HCT116 (cell line): ENCODE measurements around the gene TBC1D8. TPM values are rescaled to one million over a fixed set of nuclear protein-coding genes. Genes with fewer than 3 reads are reported as not detected.

Source experiments
- ATAC-seq: fragments of 200-7000 bp; cut with Tn5 transposase; 2 replicates; pipeline ENCODE4 v1.9.1; 2020; ENCODE audit warnings: mild to moderate bottlenecking, moderate library complexity
- BruUV-seq: library from RNA; stranded (reverse); fragments of 400-500 nt; replicated peaks from 2 replicates; lab custom pipeline; 2021; lab: Mats Ljungman, UMichigan
- CTCF ChIA-PET: fragments of 300-600 bp; sonication (Branson Sonifier 250); formaldehyde crosslinking; loops from one replicate; lab custom pipeline; 2021; ENCODE audit warnings: antibody characterized with exemption; lab: Charles Lee
- POLR2A ChIA-PET: fragments of 300-600, 350-600 bp; sonication (Branson Sonifier 250); formaldehyde crosslinking; loops from one replicate; lab custom pipeline; 2021; ENCODE audit warnings: antibody characterized with exemption; lab: Charles Lee
- RAD21 ChIA-PET, 2 experiments: fragments of 300-600 bp; sonication (Branson Sonifier 250); formaldehyde crosslinking; loops; one replicate each; lab custom pipeline; 2023; ENCODE audit warnings: low total read pairs in 2 of 2; ENCODE audit not compliant: uncharacterized antibody in 2 of 2, unreplicated experiment in 2 of 2, low non-redundant PET in 1 of 2; lab: Charles Lee
- DNase-seq: peaks from one replicate; pipeline ENCODE4 v3.0.0-alpha.2; 2010; ENCODE audit warnings: low read depth, low spot score
- H2AFZ ChIP-seq: fragments of 200-600 bp; shearing (Covaris generic), sonication (generic); 2 replicates; pipeline ENCODE4 v1.6.1; 2017; ENCODE audit warnings: low read depth, mixed run types, mixed read lengths, antibody characterized with exemption, low read length; ENCODE audit not compliant: poor library complexity, severe bottlenecking
- H3K27ac ChIP-seq: 2 replicates; pipeline ENCODE4 v1.5.1; 2012; ENCODE audit warnings: low read depth, low read length
- H3K27me3 ChIP-seq: fragments of 200-600 bp; sonication (generic); 2 replicates; pipeline ENCODE4 v1.6.1; 2016; ENCODE audit warnings: mixed run types, low read length, mixed read lengths; ENCODE audit not compliant: insufficient read depth
- H3K36me3 ChIP-seq, 2 experiments: fragments of 200-500 bp in 1 of 2; fragments of 200-600 bp in 1 of 2; sonication (Bioruptor generic) in 1 of 2; sonication (generic) in 1 of 2; 2 replicates each; pipeline versions ENCODE4 v1.5.1 to v1.6.1; 2014 to 2016; ENCODE audit warnings: low read length in 2 of 2, inconsistent platforms in 1 of 2, mixed read lengths in 1 of 2, mixed run types in 1 of 2; ENCODE audit not compliant: insufficient read depth in 2 of 2, control insufficient read depth in 1 of 2
- H3K4me1 ChIP-seq, 2 experiments: fragments of 200-600 bp in 1 of 2; sonication (generic) in 1 of 2; 2 replicates each; pipeline versions ENCODE4 v1.5.1 to v1.6.1; 2012 to 2017; ENCODE audit warnings: low read length in 2 of 2, inconsistent platforms in 1 of 2, mild to moderate bottlenecking in 1 of 2, mixed read lengths in 1 of 2, mixed run types in 1 of 2, moderate library complexity in 1 of 2; ENCODE audit not compliant: insufficient read depth in 2 of 2, control insufficient read depth in 1 of 2
- H3K4me2 ChIP-seq: fragments of 200-600 bp; sonication (generic); 2 replicates; pipeline ENCODE4 v1.6.1; 2017; ENCODE audit warnings: mixed run types, low read length, mixed read lengths
- H3K4me3 ChIP-seq, 2 experiments: fragments of 200-600 bp in 1 of 2; sonication (generic) in 1 of 2; replicated peaks in 1 of 2; 2 replicates each; pipeline ENCODE4 v1.5.1; 2011 to 2016; ENCODE audit warnings: low read length in 2 of 2, control low read depth in 1 of 2, low read depth in 1 of 2, mild to moderate bottlenecking in 1 of 2, mixed read lengths in 1 of 2, mixed run types in 1 of 2
- H3K79me2 ChIP-seq: fragments of 200-600 bp; sonication (generic); 2 replicates; pipeline ENCODE4 v1.6.1; 2017; ENCODE audit warnings: mild to moderate bottlenecking, mixed run types, low read length, moderate library complexity, mixed read lengths; ENCODE audit not compliant: insufficient read depth
- H3K9ac ChIP-seq: fragments of 200-600 bp; sonication (generic); 2 replicates; pipeline ENCODE4 v1.6.1; 2016; ENCODE audit warnings: low read length, mixed read lengths
- H3K9me2 ChIP-seq: fragments of 200-600 bp; sonication (generic), shearing (Covaris generic); 2 replicates; pipeline ENCODE4 v1.6.1; 2017; ENCODE audit warnings: mixed run types, mild to moderate bottlenecking, moderate library complexity; ENCODE audit not compliant: insufficient read depth
- H3K9me3 ChIP-seq, 2 experiments: fragments of 200-500 bp in 1 of 2; fragments of 200-600 bp in 1 of 2; sonication (Bioruptor generic) in 1 of 2; sonication (generic) in 1 of 2; 2 replicates each; pipeline ENCODE4 v1.6.1; 2014 to 2017; ENCODE audit warnings: low read length in 2 of 2, mixed read lengths in 2 of 2, inconsistent platforms in 1 of 2, low read depth in 1 of 2, mild to moderate bottlenecking in 1 of 2, mixed run types in 1 of 2, moderate library complexity in 1 of 2; ENCODE audit not compliant: control insufficient read depth in 1 of 2, insufficient read depth in 1 of 2
- H4K20me1 ChIP-seq: fragments of 200-600 bp; sonication (generic), shearing (Covaris generic); 2 replicates; pipeline ENCODE4 v1.6.1; 2017; ENCODE audit warnings: mixed run types, mild to moderate bottlenecking, moderate library complexity; ENCODE audit not compliant: insufficient read depth
- ATF3 ChIP-seq: IDR thresholded peaks from 2 replicates; pipeline ENCODE4 v1.6.1; 2012
- CTCF ChIP-seq, 3 experiments: fragments of 200-600 bp in 1 of 3; sonication (generic) in 1 of 3; IDR thresholded peaks in 2 of 3; conservative IDR thresholded peaks in 1 of 3; 2 replicates each; pipeline ENCODE4 v1.5.1; 2012 to 2017; ENCODE audit warnings: low read depth in 2 of 3, low read length in 2 of 3, antibody characterized with exemption in 1 of 3, borderline replicate concordance in 1 of 3, control low read depth in 1 of 3, mild to moderate bottlenecking in 1 of 3, mixed read lengths in 1 of 3, mixed run types in 1 of 3, moderate library complexity in 1 of 3; ENCODE audit not compliant: insufficient read depth in 1 of 3
- ELF1 ChIP-seq: IDR thresholded peaks from 2 replicates; pipeline ENCODE4 v1.6.1; 2012; ENCODE audit warnings: low read depth, borderline replicate concordance
- EZH2 ChIP-seq: fragments of 200-600 bp; sonication (generic); IDR thresholded peaks from 2 replicates; pipeline ENCODE4 v1.6.1; 2017; ENCODE audit warnings: antibody characterized with exemption, mixed run types
- JUND ChIP-seq: IDR thresholded peaks from 2 replicates; pipeline ENCODE4 v1.6.1; 2012
- POLR2A ChIP-seq: IDR thresholded peaks from 2 replicates; pipeline ENCODE4 v1.7.0; 2011; ENCODE audit warnings: borderline replicate concordance; ENCODE audit not compliant: insufficient read depth, insufficient read length; ENCODE audit errors: extremely low read depth
- POLR2AphosphoS5 ChIP-seq: IDR thresholded peaks from 2 replicates; pipeline ENCODE4 v1.6.1; 2011; ENCODE audit warnings: mild to moderate bottlenecking, low read depth, low read length, moderate library complexity
- RAD21 ChIP-seq: IDR thresholded peaks from 2 replicates; pipeline ENCODE4 v1.6.1; 2012; ENCODE audit warnings: low read depth, mild to moderate bottlenecking
- REST ChIP-seq: IDR thresholded peaks from 2 replicates; pipeline ENCODE4 v1.6.1; 2012; ENCODE audit warnings: low read depth
- SIN3A ChIP-seq: IDR thresholded peaks from 2 replicates; pipeline ENCODE4 v1.6.1; 2012; ENCODE audit warnings: low read depth
- SP1 ChIP-seq: IDR thresholded peaks from 2 replicates; pipeline ENCODE4 v1.6.1; 2012; ENCODE audit warnings: low read depth
- SRF ChIP-seq: IDR thresholded peaks from 2 replicates; pipeline ENCODE4 v1.6.1; 2012; ENCODE audit warnings: low read depth
- TCF7L2 ChIP-seq: IDR thresholded peaks from 2 replicates; pipeline ENCODE4 v1.7.0; 2011; ENCODE audit warnings: borderline replicate concordance, inconsistent platforms; ENCODE audit not compliant: insufficient read depth, insufficient read length; ENCODE audit errors: extremely low read depth
- YY1 ChIP-seq: IDR thresholded peaks from 2 replicates; pipeline ENCODE4 v1.6.1; 2011; ENCODE audit warnings: low read length, low read depth, moderate library complexity, mild to moderate bottlenecking; ENCODE audit not compliant: insufficient replicate concordance; ENCODE audit errors: extremely low read depth
- ZBTB33 ChIP-seq: IDR thresholded peaks from 2 replicates; pipeline ENCODE4 v1.6.1; 2011; ENCODE audit warnings: mild to moderate bottlenecking, low read length, moderate library complexity; ENCODE audit not compliant: insufficient replicate concordance; ENCODE audit errors: extremely low read depth
- ZFX ChIP-seq: fragments of 450-650 bp; IDR thresholded peaks from 2 replicates; pipeline ENCODE4 v1.6.1; 2017
- ZNF274 ChIP-seq: fragments of 200-500 bp; sonication (Bioruptor generic); IDR thresholded peaks from 2 replicates; pipeline ENCODE4 v1.6.1; 2014; ENCODE audit warnings: mild to moderate bottlenecking, low read depth, low read length, inconsistent platforms
- intact Hi-C: fragments of 100-400 bp; cut with micrococcal nuclease; formaldehyde crosslinking; loops from 2 replicates; pipeline ENCODE4 v1.10.0; 2022
- total RNA-seq: library from RNA; stranded (reverse); gene quantifications from one replicate; pipeline ENCODE4 v1.2.1, GENCODE V29; 2021; ENCODE audit not compliant: unreplicated experiment

TBC1D8 gene
- total RNA-seq, 1 experiment from 2014 or later = 44.0 TPM

- no TSS peak for BruUV-seq
- Histone ChIP-seq H3K9me3 (no peaks in the 10 kb centered on the region), H2AFZ (no peak within 1 kb of the TSS), H3K27ac (peak within 1 kb of the TSS; percentile 88), H3K9me2 (no peaks in the 10 kb centered on the region), H3K4me2 (peak within 1 kb of the TSS; percentile 79), H3K79me2 (peaks cover 49% of the 10 kb centered on the region), H3K4me3 (peak within 1 kb of the TSS; percentile 66 to 89), H3K4me1 (peaks cover 9 to 19% of the 10 kb centered on the region in 2 experiments), H3K27me3 (no peaks in the 10 kb centered on the region), H3K36me3 (peaks cover 29 to 45% of the 10 kb centered on the region in 2 experiments), H4K20me1 (peaks cover 26% of the 10 kb centered on the region; the same call in 1 of the 2 replicates), H3K9ac (peak within 1 kb of the TSS; percentile 86)
- ChIA-PET CTCF (interaction anchor here (0.9 to 1.5 kb wide), 2 partner anchors 272 to 392 kb away, joined by 4 to 8 read pairs; no protein-coding TSS in a partner anchor), RAD21 (no interaction called here), POLR2A (interaction anchor here (0.6 to 2.7 kb wide), 15 partner anchors 9 to 439 kb away, joined by 3 to 15 read pairs (median 3); partner anchors contain the start of gene PDCL3)
- intact Hi-C loops = loop anchor here (5.0 kb wide), 1 partner anchor 395 kb away; no protein-coding TSS in a partner anchor
- ATAC-seq (peak; percentile 86), DNase-seq (peak; percentile 91)
- TF ChIP-seq POLR2AphosphoS5 (peak; percentile 99), SRF (peak; percentile 82), ZNF274 (no peak), SP1 (peak; percentile 69), CTCF (IDR thresholded peaks at IDR 0.05 in 2 of 3, conservative IDR thresholded peaks at IDR 0.05 in 1 of 3; ENCODE audit: borderline replicate concordance in 1 of 3, insufficient read depth in 1 of 3, low read depth in 2 of 3, low read length in 2 of 3) (no peak), ZFX (peak; percentile 75; the same call in 1 of the 2 replicates), POLR2A (peak; percentile 97), ELF1 (peak; percentile 69), ATF3 (no peak), YY1 (peak; percentile 86), JUND (no peak), ZBTB33 (peak; percentile 15), TCF7L2 (no peak), EZH2 (no peak), SIN3A (peak; percentile 81; the same call in 1 of the 2 replicates), REST (no peak), RAD21 (no peak; the same call in 1 of the 2 replicates)
Observed at GRCh38 chr2:101001691-101002561, 149.3 kb downstream of the TBC1D8 start, which contains the start of gene RPL31. Gene RPL31, plus strand, starts transcription at chr2:101002289. Its CDS starts 413 bp downstream, at chr2:101002702.
